ENCODE results near the gene CAMSAP2. TPM values are rescaled to one million over a fixed set of nuclear protein-coding genes. Genes with fewer than 3 reads are reported as not detected.
A peak's percentile ranks its signal among the peaks of the same experiment; 100 is the strongest.

The CAMSAP2 gene
- total and polyA plus RNA-seq, 8 donors = 2.7 to 10.3 (median 4.4) TPM

- peak overlapping the region in 3 of 4 donors; percentile 67 to 72 (median 69) for H3K27ac ChIP-seq
- intact Hi-C loops (cut with DNase I) = loop anchor here in 1 of 3 donors (10.0 kb wide), 1 partner anchor 153 kb away; no protein-coding TSS in a partner anchor
- H3K36me3 ChIP-seq = no peaks in the 10 kb centered on the region
- H3K27me3 ChIP-seq = no peaks in the 10 kb centered on the region
- ATAC-seq = peak in 1 of 4 donors; percentile 2
- WGBS, 2 donors = 26 to 29% methylated on average over 7 to 8 of the region's 8 CpGs
- H3K4me3 ChIP-seq = peak overlapping the region in 3 of 4 donors; percentile 33 to 66 (median 51)
- H3K9me3 ChIP-seq = no peaks in the 10 kb centered on the region
- no peak for FAIRE-seq
- TF ChIP-seq CTCF (IDR thresholded peaks at IDR 0.05) = no peak
- no peaks in the 10 kb centered on the region for H3K4me1 ChIP-seq
- peak in 1 of 6 donors; percentile 29 for DNase-seq
Observed at GRCh38 chr1:200891774-200892157, 153.1 kb downstream of the CAMSAP2 start.

GRCh38 chr1:200892546-200892945 lies 153.9 kb downstream of the CAMSAP2 start:
- DNase-seq (no peak), FAIRE-seq (no peak), ATAC-seq (no peak)
- WGBS, 2 donors = 76 to 80% methylated on average over 4 of the region's 4 CpGs
- Histone ChIP-seq H3K36me3 (no peaks in the 10 kb centered on the region), H3K27ac (peak overlapping the region in 1 of 4 donors; percentile 72), H3K9me3 (no peaks in the 10 kb centered on the region), H3K4me3 (no peak overlapping the region), H3K27me3 (no peaks in the 10 kb centered on the region), H3K4me1 (peaks cover 0 to 4% (median 4%) of the 10 kb centered on the region in 3 donors)
- intact Hi-C loops (cut with DNase I) = loop anchor here in 1 of 3 donors (10.0 kb wide), 1 partner anchor 152 kb away; no protein-coding TSS in a partner anchor
- TF ChIP-seq CTCF (IDR thresholded peaks at IDR 0.05) = no peak

- FAIRE-seq (no peak), ATAC-seq (no peak), DNase-seq (no peak)
- H3K4me3 ChIP-seq = no peak overlapping the region
- H3K4me1 ChIP-seq = peaks cover 0 to 4% (median 4%) of the 10 kb centered on the region in 3 donors
- H3K9me3 ChIP-seq = no peaks in the 10 kb centered on the region
- TF ChIP-seq CTCF (IDR thresholded peaks at IDR 0.05) = no peak
- intact Hi-C loops (cut with DNase I) = loop anchor here in 1 of 3 donors (10.0 kb wide), 1 partner anchor 152 kb away; no protein-coding TSS in a partner anchor
- no peaks in the 10 kb centered on the region for H3K27me3 ChIP-seq
- no peaks in the 10 kb centered on the region for H3K36me3 ChIP-seq
- H3K27ac ChIP-seq = peak overlapping the region in 2 of 4 donors; percentile 15 to 72
Observed at GRCh38 chr1:200892958-200893357, 154.3 kb downstream of the CAMSAP2 start.

GRCh38 chr1:200893411-200893901 lies 154.8 kb downstream of the CAMSAP2 start:
- Histone ChIP-seq H3K27ac (peak overlapping the region in 2 of 4 donors; percentile 15 to 90), H3K4me3 (no peak overlapping the region), H3K4me1 (peaks cover 0 to 4% (median 4%) of the 10 kb centered on the region in 3 donors), H3K9me3 (no peaks in the 10 kb centered on the region), H3K36me3 (no peaks in the 10 kb centered on the region), H3K27me3 (no peaks in the 10 kb centered on the region)
- ATAC-seq (no peak), DNase-seq (no peak), FAIRE-seq (no peak)
- 62 to 67% methylated on average over 6 of the region's 6 CpGs for WGBS, 2 donors
- intact Hi-C loops (cut with DNase I) = loop anchor here in 1 of 3 donors (10.0 kb wide), 1 partner anchor 151 kb away; no protein-coding TSS in a partner anchor
- no peak for TF ChIP-seq CTCF (IDR thresholded peaks at IDR 0.05)

All from pancreas (tissue), 10 donors.